ENCODE data around the gene RAI14.

The RAI14 gene

DNA sequence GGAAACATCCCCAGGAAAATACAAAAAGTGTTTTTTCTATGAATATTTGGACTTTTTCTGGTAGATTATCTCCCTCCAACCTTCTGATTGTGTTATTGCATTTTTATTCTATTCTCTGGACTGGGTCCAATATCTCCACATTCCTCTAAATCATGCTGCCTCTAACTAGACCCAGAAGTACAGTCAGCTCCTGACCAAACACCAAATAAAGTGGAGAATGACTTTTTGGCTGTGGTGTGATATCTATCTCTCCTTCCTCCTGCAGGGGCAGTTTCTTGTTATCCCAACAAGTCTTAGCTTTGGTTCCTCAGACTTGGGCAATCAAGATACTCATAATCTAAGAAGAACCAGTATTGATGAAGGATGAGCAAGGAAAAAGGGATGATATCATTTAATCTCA, 3.2 kb upstream of the RAI14 start:
- ChIA-PET POLR2A (no interaction called here), CTCF (no interaction called here)
- no peak for DNase-seq (ENCODE audit: extremely low spot score)
- TF ChIP-seq, protein P1, sequence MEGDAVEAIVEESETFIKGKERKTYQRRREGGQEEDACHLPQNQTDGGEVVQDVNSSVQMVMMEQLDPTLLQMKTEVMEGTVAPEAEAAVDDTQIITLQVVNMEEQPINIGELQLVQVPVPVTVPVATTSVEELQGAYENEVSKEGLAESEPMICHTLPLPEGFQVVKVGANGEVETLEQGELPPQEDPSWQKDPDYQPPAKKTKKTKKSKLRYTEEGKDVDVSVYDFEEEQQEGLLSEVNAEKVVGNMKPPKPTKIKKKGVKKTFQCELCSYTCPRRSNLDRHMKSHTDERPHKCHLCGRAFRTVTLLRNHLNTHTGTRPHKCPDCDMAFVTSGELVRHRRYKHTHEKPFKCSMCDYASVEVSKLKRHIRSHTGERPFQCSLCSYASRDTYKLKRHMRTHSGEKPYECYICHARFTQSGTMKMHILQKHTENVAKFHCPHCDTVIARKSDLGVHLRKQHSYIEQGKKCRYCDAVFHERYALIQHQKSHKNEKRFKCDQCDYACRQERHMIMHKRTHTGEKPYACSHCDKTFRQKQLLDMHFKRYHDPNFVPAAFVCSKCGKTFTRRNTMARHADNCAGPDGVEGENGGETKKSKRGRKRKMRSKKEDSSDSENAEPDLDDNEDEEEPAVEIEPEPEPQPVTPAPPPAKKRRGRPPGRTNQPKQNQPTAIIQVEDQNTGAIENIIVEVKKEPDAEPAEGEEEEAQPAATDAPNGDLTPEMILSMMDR (IDR thresholded peaks at IDR 0.05; ENCODE audit: control extremely low read depth, extremely low read depth, low read depth, missing control alignments): no peak

DNA sequence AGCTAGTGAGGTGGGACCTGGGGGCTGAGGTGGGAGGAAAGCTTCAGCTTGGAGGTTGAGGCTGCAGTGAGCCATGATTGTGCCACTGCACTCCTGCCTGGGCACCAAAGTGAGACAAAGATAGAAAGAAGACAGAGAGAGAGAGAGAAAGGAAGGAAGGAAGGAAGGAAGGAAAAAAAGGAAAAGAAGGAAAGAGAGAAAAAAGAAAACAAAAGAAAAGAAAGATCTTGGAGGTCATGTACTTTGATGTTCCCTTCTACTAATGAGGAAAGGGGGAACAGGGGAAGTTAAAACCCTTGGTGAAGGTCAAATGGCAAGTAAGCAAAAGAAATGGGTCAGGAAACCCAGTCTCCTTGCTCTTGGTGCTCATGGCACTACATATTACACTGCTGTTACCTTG, 2.4 kb upstream of the RAI14 start:
- CTCF ChIA-PET: interaction anchor here (2.4 kb wide), 1 partner anchor 8 kb away, joined by 6 read pairs; no protein-coding TSS in a partner anchor

DNA sequence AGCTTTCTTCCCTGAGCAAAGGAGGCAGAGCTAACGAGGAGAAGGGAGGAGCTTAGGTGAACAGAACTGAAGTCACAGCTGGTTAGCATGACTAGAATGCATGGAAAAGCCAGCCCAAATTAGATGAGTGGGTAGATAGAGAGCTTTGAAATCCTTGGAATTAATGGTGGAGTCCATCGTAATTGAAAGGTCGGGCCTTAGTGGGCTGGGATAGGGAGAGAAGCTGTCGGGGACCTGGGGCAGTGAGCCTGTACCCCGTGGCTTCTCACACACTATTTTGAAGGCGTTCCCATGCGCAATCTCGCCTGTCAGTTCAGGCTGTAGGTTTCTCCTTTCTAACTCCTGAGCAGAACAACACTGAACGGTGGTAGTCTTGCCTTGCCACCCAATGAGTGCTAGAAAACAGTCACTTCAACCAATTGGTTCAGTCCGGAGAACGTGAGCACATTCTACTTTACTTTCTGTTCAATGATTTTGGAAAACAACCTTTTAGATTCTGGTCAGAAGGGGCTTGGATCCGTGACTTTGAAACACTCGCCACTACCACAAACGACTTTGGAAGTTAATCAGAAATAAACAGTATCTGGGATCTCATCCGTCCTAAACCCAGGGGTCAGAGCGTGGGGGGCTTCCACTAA, 655 bp upstream of the RAI14 start:
- POLR2A ChIA-PET: no interaction called here
- peak; percentile 26 for DNase-seq (ENCODE audit: extremely low spot score)
- CTCF ChIA-PET: interaction anchor here (1.0 to 2.4 kb wide), 5 partner anchors 9 to 243 kb away, joined by 3 to 6 read pairs (median 4); no protein-coding TSS in a partner anchor
- TF ChIP-seq, protein P1 (IDR thresholded peaks at IDR 0.05; ENCODE audit: control extremely low read depth, extremely low read depth, low read depth, missing control alignments): no peak

More for the DNA sequence above, 2.4 kb upstream of the RAI14 start:
- DNase-seq (ENCODE audit: extremely low spot score): no peak
- POLR2A ChIA-PET: no interaction called here
- TF ChIP-seq, protein P1 (IDR thresholded peaks at IDR 0.05; ENCODE audit: control extremely low read depth, extremely low read depth, low read depth, missing control alignments): no peak

DNA sequence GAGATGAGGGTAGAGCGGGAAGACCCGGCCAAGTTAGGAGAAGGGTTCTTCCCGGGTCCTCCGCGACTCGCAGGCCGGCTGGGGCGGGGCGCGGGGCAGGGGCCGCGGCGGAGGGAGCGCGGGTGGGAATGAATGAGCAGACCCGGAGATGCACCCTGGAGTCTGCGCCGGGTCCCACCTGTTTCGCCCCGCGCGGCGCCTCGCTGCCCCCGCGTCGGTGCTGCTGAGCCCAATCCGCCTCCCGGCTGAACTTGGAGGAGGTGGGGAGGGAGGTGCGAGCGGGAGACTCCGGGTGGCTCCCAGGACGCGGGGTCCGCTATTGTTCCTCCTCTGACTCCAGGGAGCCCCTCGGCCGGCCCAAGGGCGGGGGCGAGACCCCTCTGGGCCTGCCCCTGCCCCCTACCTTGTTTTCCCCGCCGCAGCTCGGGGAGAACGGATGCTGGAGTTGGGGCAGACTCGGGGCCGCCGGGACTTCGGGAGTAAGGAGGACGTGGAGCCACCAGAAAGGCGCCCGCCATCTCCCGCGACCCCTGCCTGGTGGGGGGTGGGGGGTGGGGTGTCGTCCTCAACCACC, 659 bp downstream of the RAI14 start:
- DNase-seq (ENCODE audit: extremely low spot score): peak; percentile 35
- POLR2A ChIA-PET: no interaction called here

DNA sequence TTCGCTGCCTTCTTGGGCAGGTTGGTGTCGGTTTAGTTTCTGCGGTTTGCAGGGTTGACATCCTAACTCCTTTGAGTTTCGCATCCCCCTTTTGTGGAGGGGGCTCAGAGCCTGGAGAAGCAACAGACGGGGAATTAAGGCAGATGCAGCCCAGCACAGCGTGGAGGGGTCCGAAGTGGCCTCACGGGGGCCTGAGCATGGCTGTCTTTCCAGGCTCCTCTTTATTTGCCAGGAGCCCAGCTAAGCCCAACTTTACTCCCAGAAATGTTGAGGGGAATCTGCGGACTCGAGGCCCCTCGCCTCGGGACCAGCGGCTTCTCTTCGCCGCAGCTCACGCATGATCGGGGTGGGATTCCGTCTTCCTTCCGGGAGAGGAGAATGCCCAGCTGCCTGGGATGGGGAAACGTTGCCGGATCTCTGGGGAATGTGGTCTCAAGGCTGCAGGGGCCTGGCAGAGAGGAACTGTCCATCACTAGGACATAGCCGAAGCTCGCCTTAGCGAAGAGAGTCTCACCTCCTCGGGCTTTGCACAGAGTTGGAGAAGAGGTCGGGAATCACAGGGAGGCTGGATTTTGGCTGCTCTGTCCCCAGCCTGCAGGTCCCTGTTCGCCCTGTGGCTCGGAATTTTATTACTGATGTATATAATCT, 1.3 kb downstream of the RAI14 start:
- DNase-seq (ENCODE audit: extremely low spot score): no peak
- TF ChIP-seq, protein P1 (IDR thresholded peaks at IDR 0.05; ENCODE audit: control extremely low read depth, extremely low read depth, low read depth, missing control alignments): no peak
- ChIA-PET POLR2A (no interaction called here), CTCF (no interaction called here)

More for the DNA sequence above, 659 bp downstream of the RAI14 start:
- CTCF ChIA-PET: interaction anchor here (1.1 kb wide), 1 partner anchor 8 kb away, joined by 4 read pairs; no protein-coding TSS in a partner anchor
- TF ChIP-seq, protein P1 (IDR thresholded peaks at IDR 0.05; ENCODE audit: control extremely low read depth, extremely low read depth, low read depth, missing control alignments): no peak

DNA sequence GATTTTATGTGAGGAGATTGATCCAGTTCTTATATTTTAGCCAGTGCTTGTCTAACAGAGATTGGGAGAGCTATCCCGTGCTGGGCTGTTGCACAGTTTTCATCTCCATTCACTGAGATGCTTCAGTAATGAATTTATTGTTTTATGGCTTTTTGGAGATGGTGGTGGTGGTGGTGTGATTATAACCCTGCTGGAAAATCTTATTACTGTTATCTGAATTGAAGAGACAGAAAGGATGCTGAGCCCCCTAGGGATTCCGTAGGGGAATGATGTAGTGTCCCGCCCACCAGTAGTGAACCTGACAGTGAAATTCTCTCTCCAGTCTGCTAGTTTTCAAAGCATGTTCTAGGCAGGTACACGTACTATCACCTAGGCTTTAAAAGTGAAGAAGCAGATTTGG, 1.9 kb downstream of the RAI14 start:
- CTCF ChIA-PET: no interaction called here
- TF ChIP-seq, protein P1 (IDR thresholded peaks at IDR 0.05; ENCODE audit: control extremely low read depth, extremely low read depth, low read depth, missing control alignments): no peak
- DNase-seq (ENCODE audit: extremely low spot score): no peak
- POLR2A ChIA-PET: no interaction called here

Measured in GM10248 (cell line).